ENCODE measurements around the gene IGFBP6.

- TF ChIP-seq ZNF670 (tag by site-specific recombination; IDR thresholded peaks at IDR 0.05; ENCODE audit: low read depth) = no peak
- no peak for TF ChIP-seq ZNF121 (tag by site-specific recombination; IDR thresholded peaks at IDR 0.05)
- TF ChIP-seq ZFP37 (tag by site-specific recombination; IDR thresholded peaks at IDR 0.05) = no peak
- no peak for TF ChIP-seq ZNF558 (tag by site-specific recombination; IDR thresholded peaks at IDR 0.05)
- TF ChIP-seq PATZ1 (tag by site-specific recombination; IDR thresholded peaks at IDR 0.05) = no peak
Measured at GRCh38 chr12:53094394-53094787, 3.1 kb upstream of the IGFBP6 start.

Measured in HEK293 (cell line).